GM19193 (cell line): ENCODE results near the gene SLC6A4.

Source experiments
- POLR2A ChIP-seq: IDR thresholded peaks from 4 replicates; pipeline ENCODE4 v1.6.1; 2011; ENCODE audit not compliant: insufficient read depth, insufficient read length; ENCODE audit errors: extremely low read depth

The SLC6A4 gene

GRCh38 chr17:30187573-30187972 is 47.9 kb downstream of the SLC6A4 start:
- TF ChIP-seq POLR2A, result no peak

- no peak for TF ChIP-seq POLR2A
These were observed 48.7 kb downstream of the SLC6A4 start for GRCh38 chr17:30186761-30187160.

- TF ChIP-seq POLR2A, result no peak
These were observed 58.6 kb downstream of the SLC6A4 start for GRCh38 chr17:30176855-30177254.

GRCh38 chr17:30174556-30174955 is 60.9 kb downstream of the SLC6A4 start:
- TF ChIP-seq POLR2A, result no peak

GRCh38 chr17:30173649-30174048 is 61.8 kb downstream of the SLC6A4 start:
- no peak for TF ChIP-seq POLR2A

- TF ChIP-seq POLR2A, result no peak
These were observed 62.9 kb downstream of the SLC6A4 start for GRCh38 chr17:30172560-30172959.

- TF ChIP-seq POLR2A, result no peak
These were observed 65.0 kb downstream of the SLC6A4 start for GRCh38 chr17:30170415-30170987.

- no peak for TF ChIP-seq POLR2A
These were observed 69.5 kb downstream of the SLC6A4 start for GRCh38 chr17:30165960-30166359.

GRCh38 chr17:30165147-30165546 is 70.3 kb downstream of the SLC6A4 start:
- TF ChIP-seq POLR2A, result no peak

GRCh38 chr17:30164531-30164930 is 71.0 kb downstream of the SLC6A4 start:
- TF ChIP-seq POLR2A, result no peak

GRCh38 chr17:30161601-30162000 is 73.9 kb downstream of the SLC6A4 start:
- TF ChIP-seq POLR2A, result no peak

- TF ChIP-seq POLR2A, result no peak
These were observed 74.9 kb downstream of the SLC6A4 start for GRCh38 chr17:30160419-30161172.

- no peak for TF ChIP-seq POLR2A
These were observed 76.4 kb downstream of the SLC6A4 start for GRCh38 chr17:30158896-30159625.

- TF ChIP-seq POLR2A, result no peak
These were observed 80.1 kb downstream of the SLC6A4 start for GRCh38 chr17:30155389-30155788.

GRCh38 chr17:30153463-30153862 is 82.0 kb downstream of the SLC6A4 start:
- TF ChIP-seq POLR2A, result no peak

- TF ChIP-seq POLR2A, result no peak
These were observed 84.0 kb downstream of the SLC6A4 start for GRCh38 chr17:30151471-30151870.
